Nephron (organoid): ENCODE results near the gene RHOD.

Source experiments
- H3K27ac Mint-ChIP-seq, 3 experiments: 2 replicates each; pipeline ENCODE4 v1.8.0; 2020; ENCODE audit warnings: mixed read lengths in 3 of 3, mild to moderate bottlenecking in 2 of 3, moderate library complexity in 1 of 3
- H3K27me3 Mint-ChIP-seq: 2 replicates; pipeline ENCODE4 v1.8.0; 2021; ENCODE audit warnings: low read depth, mild to moderate bottlenecking, moderate library complexity, mixed read lengths
- H3K36me3 Mint-ChIP-seq: 2 replicates; pipeline ENCODE4 v1.8.0; 2020; ENCODE audit warnings: low read depth, mixed read lengths
- H3K4me1 Mint-ChIP-seq: 2 replicates; pipeline ENCODE4 v1.8.0; 2020; ENCODE audit warnings: mixed read lengths
- H3K4me3 Mint-ChIP-seq, 3 experiments: 2 replicates each; pipeline ENCODE4 v1.8.0; 2020; ENCODE audit warnings: mild to moderate bottlenecking in 3 of 3, mixed read lengths in 3 of 3, moderate library complexity in 2 of 3
- H3K9me3 Mint-ChIP-seq: 2 replicates; pipeline ENCODE4 v1.8.0; 2020; ENCODE audit warnings: mixed read lengths
- CTCF ChIP-seq, 3 experiments: fragments of 200-600 bp; sonication (generic); IDR thresholded peaks; one replicate each; pipeline ENCODE4 v1.5.0; 2021; ENCODE audit warnings: antibody characterized with exemption in 3 of 3; ENCODE audit not compliant: unreplicated experiment in 3 of 3

The RHOD gene

GRCh38 chr11:67045314-67045713, 11.3 kb upstream of the RHOD start:
- H3K4me1 Mint-ChIP-seq: peaks cover 6% of the 10 kb centered on the region
- H3K27ac Mint-ChIP-seq: no peak overlapping the region
- H3K9me3 Mint-ChIP-seq: no peaks in the 10 kb centered on the region
- no peak for TF ChIP-seq CTCF (IDR thresholded peaks at IDR 0.05; ENCODE audit: unreplicated experiment in 3 of 3)
- no peak overlapping the region for H3K4me3 Mint-ChIP-seq
- peaks cover 18% of the 10 kb centered on the region for H3K27me3 Mint-ChIP-seq
- no peaks in the 10 kb centered on the region for H3K36me3 Mint-ChIP-seq

- Mint-ChIP-seq H3K27me3 (peaks cover 7% of the 10 kb centered on the region), H3K4me1 (no peaks in the 10 kb centered on the region), H3K9me3 (no peaks in the 10 kb centered on the region), H3K36me3 (no peaks in the 10 kb centered on the region), H3K4me3 (no peak overlapping the region), H3K27ac (no peak overlapping the region)
- TF ChIP-seq CTCF (IDR thresholded peaks at IDR 0.05; ENCODE audit: unreplicated experiment in 3 of 3): no peak
Observed at GRCh38 chr11:67048515-67049130, 8.0 kb upstream of the RHOD start.

GRCh38 chr11:67050139-67050538, 6.5 kb upstream of the RHOD start:
- Mint-ChIP-seq H3K9me3 (no peaks in the 10 kb centered on the region), H3K27ac (no peak overlapping the region), H3K36me3 (no peaks in the 10 kb centered on the region), H3K4me1 (peaks cover 12% of the 10 kb centered on the region), H3K27me3 (peaks cover 13% of the 10 kb centered on the region), H3K4me3 (no peak overlapping the region)
- TF ChIP-seq CTCF (IDR thresholded peaks at IDR 0.05; ENCODE audit: unreplicated experiment in 3 of 3): no peak

GRCh38 chr11:67051180-67051893, 5.3 kb upstream of the RHOD start:
- peaks cover 19% of the 10 kb centered on the region for H3K27me3 Mint-ChIP-seq
- H3K9me3 Mint-ChIP-seq: no peaks in the 10 kb centered on the region
- no peaks in the 10 kb centered on the region for H3K36me3 Mint-ChIP-seq
- TF ChIP-seq CTCF (IDR thresholded peaks at IDR 0.05; ENCODE audit: unreplicated experiment in 3 of 3): no peak
- peak overlapping the region in 1 of 3 experiments; percentile 19 for H3K4me3 Mint-ChIP-seq
- no peak overlapping the region for H3K27ac Mint-ChIP-seq
- H3K4me1 Mint-ChIP-seq: peaks cover 23% of the 10 kb centered on the region

- TF ChIP-seq CTCF (IDR thresholded peaks at IDR 0.05; ENCODE audit: unreplicated experiment in 3 of 3): no peak
- H3K27me3 Mint-ChIP-seq: peaks cover 21% of the 10 kb centered on the region
- no peaks in the 10 kb centered on the region for H3K9me3 Mint-ChIP-seq
- no peak overlapping the region for H3K4me3 Mint-ChIP-seq
- H3K4me1 Mint-ChIP-seq: peaks cover 23% of the 10 kb centered on the region
- no peaks in the 10 kb centered on the region for H3K36me3 Mint-ChIP-seq
- H3K27ac Mint-ChIP-seq: no peak overlapping the region
Observed at GRCh38 chr11:67051945-67052488, 4.6 kb upstream of the RHOD start.
